Type B pancreatic cell (in vitro differentiated cells): ENCODE results near the gene ZMYND8. TPM values are rescaled to one million over a fixed set of nuclear protein-coding genes. Genes with fewer than 3 reads are reported as not detected.

Experiments
- DNase-seq: peaks from one replicate; pipeline ENCODE4 v3.0.0; 2021; ENCODE audit warnings: mixed read lengths; ENCODE audit not compliant: unreplicated experiment; ENCODE audit errors: extremely low spot score
- H3K27ac Mint-ChIP-seq: 2 replicates; pipeline ENCODE4 v1.8.0; 2021; ENCODE audit warnings: mild to moderate bottlenecking, mixed read lengths
- H3K27me3 Mint-ChIP-seq: 2 replicates; pipeline ENCODE4 v1.8.0; 2021; ENCODE audit warnings: mixed read lengths
- H3K36me3 Mint-ChIP-seq: 2 replicates; pipeline ENCODE4 v1.8.0; 2021; ENCODE audit warnings: mixed read lengths
- H3K4me1 Mint-ChIP-seq: one replicate; pipeline ENCODE4 v1.8.0; 2021; ENCODE audit warnings: mixed read lengths; ENCODE audit not compliant: unreplicated experiment
- H3K4me3 Mint-ChIP-seq: 2 replicates; pipeline ENCODE4 v1.8.0; 2021; ENCODE audit warnings: mild to moderate bottlenecking, mixed read lengths
- H3K9me3 Mint-ChIP-seq: 2 replicates; pipeline ENCODE4 v1.8.0; 2021; ENCODE audit warnings: mixed read lengths
- CTCF ChIP-seq: fragments of 200-600 bp; sonication (generic); conservative IDR thresholded peaks from 2 replicates; pipeline ENCODE4 v1.5.0; 2021; ENCODE audit warnings: antibody characterized with exemption, mild to moderate bottlenecking
- total RNA-seq: library from RNA; stranded (reverse); gene quantifications from 2 replicates; pipeline ENCODE4 v1.2.1, GENCODE V29; 2021; ENCODE audit warnings: low replicate concordance

ZMYND8 gene
- total RNA-seq, 1 donor from 2014 or later, result 58.9 TPM

GRCh38 chr20:47354714-47355488 lies 1.6 kb downstream of the ZMYND8 start:
- H3K27me3 Mint-ChIP-seq, result no peaks in the 10 kb centered on the region
- no peak for TF ChIP-seq CTCF
- H3K9me3 Mint-ChIP-seq, result no peaks in the 10 kb centered on the region
- no peak overlapping the region for H3K4me3 Mint-ChIP-seq
- peaks cover 61% of the 10 kb centered on the region for H3K4me1 Mint-ChIP-seq
- H3K27ac Mint-ChIP-seq, result no peak overlapping the region
- no peak for DNase-seq
- H3K36me3 Mint-ChIP-seq, result no peaks in the 10 kb centered on the region

GRCh38 chr20:47354464-47354713 lies 2.1 kb downstream of the ZMYND8 start:
- H3K9me3 Mint-ChIP-seq, result no peaks in the 10 kb centered on the region
- H3K4me1 Mint-ChIP-seq, result peaks cover 56% of the 10 kb centered on the region
- no peak for DNase-seq
- no peak overlapping the region for H3K4me3 Mint-ChIP-seq
- TF ChIP-seq CTCF, result no peak
- no peaks in the 10 kb centered on the region for H3K27me3 Mint-ChIP-seq
- H3K36me3 Mint-ChIP-seq, result no peaks in the 10 kb centered on the region
- H3K27ac Mint-ChIP-seq, result no peak overlapping the region

- TF ChIP-seq CTCF, result no peak
- Mint-ChIP-seq H3K4me3 (no peak overlapping the region), H3K27ac (no peak overlapping the region), H3K9me3 (no peaks in the 10 kb centered on the region), H3K27me3 (no peaks in the 10 kb centered on the region), H3K4me1 (peaks cover 51% of the 10 kb centered on the region), H3K36me3 (no peaks in the 10 kb centered on the region)
- no peak for DNase-seq
Observed at GRCh38 chr20:47353692-47354463, 2.6 kb downstream of the ZMYND8 start.

- no peak for TF ChIP-seq CTCF
- H3K27me3 Mint-ChIP-seq, result no peaks in the 10 kb centered on the region
- H3K27ac Mint-ChIP-seq, result no peak overlapping the region
- peaks cover 45% of the 10 kb centered on the region for H3K4me1 Mint-ChIP-seq
- H3K4me3 Mint-ChIP-seq, result no peak overlapping the region
- H3K36me3 Mint-ChIP-seq, result no peaks in the 10 kb centered on the region
- H3K9me3 Mint-ChIP-seq, result no peaks in the 10 kb centered on the region
- DNase-seq, result no peak
Observed at GRCh38 chr20:47353239-47353691, 3.2 kb downstream of the ZMYND8 start.

GRCh38 chr20:47352332-47353238 lies 3.9 kb downstream of the ZMYND8 start:
- no peaks in the 10 kb centered on the region for H3K9me3 Mint-ChIP-seq
- no peak for DNase-seq
- peaks cover 38% of the 10 kb centered on the region for H3K4me1 Mint-ChIP-seq
- peaks cover 3% of the 10 kb centered on the region for H3K36me3 Mint-ChIP-seq
- no peak overlapping the region for H3K27ac Mint-ChIP-seq
- TF ChIP-seq CTCF, result no peak
- H3K4me3 Mint-ChIP-seq, result no peak overlapping the region
- no peaks in the 10 kb centered on the region for H3K27me3 Mint-ChIP-seq
